Neural cell (in vitro differentiated cells): ENCODE results near the gene OTOP3.

Experiments
- CTCF ChIP-seq: fragments of 450-650 bp; IDR thresholded peaks from 2 replicates; pipeline ENCODE4 v1.5.1; 2014; ENCODE audit warnings: antibody characterized with exemption, mild to moderate bottlenecking, moderate library complexity; ENCODE audit not compliant: poor library complexity, severe bottlenecking
- EP300 ChIP-seq: fragments of 450-650 bp; conservative IDR thresholded peaks from 2 replicates; pipeline ENCODE4 v1.6.1; 2014; ENCODE audit warnings: antibody characterized with exemption, mild to moderate bottlenecking, moderate library complexity; ENCODE audit not compliant: poor library complexity, severe bottlenecking
- EZH2 ChIP-seq: fragments of 200-600, 300-800 bp; shearing (Covaris generic), sonication (generic); IDR thresholded peaks from 2 replicates; pipeline ENCODE4 v1.6.1; 2014; ENCODE audit warnings: antibody characterized with exemption, low read length, borderline replicate concordance, mild to moderate bottlenecking; ENCODE audit not compliant: insufficient read depth, poor library complexity, severe bottlenecking
- MXI1 ChIP-seq: fragments of 450-650 bp; conservative IDR thresholded peaks from 2 replicates; pipeline ENCODE4 v1.6.1; 2014; ENCODE audit warnings: antibody characterized with exemption, mild to moderate bottlenecking; ENCODE audit not compliant: poor library complexity, severe bottlenecking
- POLR2AphosphoS5 ChIP-seq: IDR thresholded peaks from 2 replicates; pipeline ENCODE4 v1.6.1; 2012
- RAD21 ChIP-seq: fragments of 450-650 bp; conservative IDR thresholded peaks from 2 replicates; pipeline ENCODE4 v1.6.1; 2014; ENCODE audit warnings: antibody characterized with exemption, mild to moderate bottlenecking, moderate library complexity
- REST ChIP-seq: IDR thresholded peaks from 2 replicates; pipeline ENCODE4 v1.6.1; 2012; ENCODE audit warnings: borderline replicate concordance
- TAF1 ChIP-seq: IDR thresholded peaks from 2 replicates; pipeline ENCODE4 v1.6.1; 2012; ENCODE audit warnings: low read depth

GRCh38 chr17:74964988-74965622 lies 29.4 kb downstream of the OTOP3 start:
- TF ChIP-seq REST (no peak), POLR2AphosphoS5 (no peak), EZH2 (no peak), CTCF (no peak), TAF1 (no peak), RAD21 (no peak), EP300 (no peak), MXI1 (no peak)
